Hematopoietic multipotent progenitor cell (in vitro differentiated cells): ENCODE results near the gene TBC1D32. TPM values are rescaled to one million over a fixed set of nuclear protein-coding genes. Genes with fewer than 3 reads are reported as not detected.

Experiments
- DNase-seq, 3 donors: peaks; one replicate each; pipeline ENCODE4 v3.0.0-alpha.2; 2011 to 2015; ENCODE audit warnings: low read depth in 2 of 3, low spot score in 2 of 3
- small RNA-seq: library from RNA; depleted of rRNA; stranded (forward); fragments of <200 nt; gene quantifications from one replicate; pipeline ENCODE3, GENCODE V24; 2012
- total RNA-seq: library from RNA; depleted of rRNA; stranded (reverse); fragments of >200 nt; gene quantifications from one replicate; pipeline ENCODE4 v1.2.3, GENCODE V29; 2012

Gene TBC1D32
- total RNA-seq, 1 donor = 7.5 TPM

DNA sequence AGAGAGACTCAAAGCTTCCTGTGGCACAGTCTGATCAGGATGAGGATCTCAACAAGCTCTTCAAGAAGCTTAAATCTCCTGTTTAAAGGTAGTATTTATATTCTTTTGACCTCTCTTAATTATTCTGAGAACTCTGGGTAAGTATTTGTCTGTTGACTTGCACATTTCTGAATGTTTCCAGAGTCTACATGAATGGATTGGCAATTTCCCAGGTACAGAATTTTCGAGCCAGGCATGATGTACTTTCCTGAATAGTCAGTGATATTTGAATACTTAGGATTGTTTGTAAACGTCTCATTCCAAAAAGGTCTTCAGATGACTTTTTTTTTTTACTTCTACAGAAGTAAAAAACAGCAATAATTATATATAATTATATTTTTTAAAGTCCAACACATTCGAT, 293.4 kb downstream of the TBC1D32 start:
- DNase-seq = no peak

DNA sequence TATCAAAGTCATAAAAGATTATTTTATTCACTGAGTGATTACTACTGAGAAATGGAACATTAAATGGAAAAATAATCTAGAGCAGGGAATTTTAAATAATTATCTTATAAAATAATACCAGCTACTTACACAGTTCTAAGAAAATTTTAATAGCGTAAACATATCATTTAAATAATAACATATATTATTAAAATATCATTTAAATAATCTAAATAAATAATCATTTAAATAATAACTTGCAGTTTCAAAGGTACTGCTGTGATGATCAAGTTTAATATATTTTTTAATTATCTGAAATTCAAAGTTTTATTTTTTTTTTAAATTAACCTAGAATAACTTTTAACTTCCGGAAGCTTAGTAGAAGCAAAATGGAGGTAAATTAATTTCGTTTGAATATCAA, 301.2 kb downstream of the TBC1D32 start:
- DNase-seq = no peak

- DNase-seq = no peak
Measured at GRCh38 chr6:121032268-121033006, 301.8 kb downstream of the TBC1D32 start.

Small RNAs within 50 kb of the gene (small RNA-seq; reads per million reads assigned to genes)
- not detected for gene RF00019
- not detected for gene RNU6-1286P

Other genes starting within 250 kb of the TBC1D32 start
- 0.27 TPM for gene GJA1, start 101.2 kb upstream of the TBC1D32 start, total RNA-seq